Esophagus squamous epithelium (tissue), 4 donors: ENCODE results near the gene GPX4.

Source experiments
- POLR2A ChIP-seq, 4 donors: fragments of 450-650 bp; IDR thresholded peaks; one replicate each; pipeline ENCODE4 v1.6.1; 2017; ENCODE audit warnings: antibody characterized with exemption in 4 of 4, mild to moderate bottlenecking in 4 of 4, moderate library complexity in 3 of 4
- TF ChIP-seq, protein P1 (sequence below), 6 experiments: fragments of 450-650 bp in 4 of 6; fragments of 200-600 bp in 2 of 6; sonication (generic) in 2 of 6; IDR thresholded peaks; one replicate each; pipeline ENCODE4 v1.5.1; 2016 to 2019; ENCODE audit warnings: antibody characterized with exemption in 6 of 6, mild to moderate bottlenecking in 4 of 6, moderate library complexity in 4 of 6

DNA sequence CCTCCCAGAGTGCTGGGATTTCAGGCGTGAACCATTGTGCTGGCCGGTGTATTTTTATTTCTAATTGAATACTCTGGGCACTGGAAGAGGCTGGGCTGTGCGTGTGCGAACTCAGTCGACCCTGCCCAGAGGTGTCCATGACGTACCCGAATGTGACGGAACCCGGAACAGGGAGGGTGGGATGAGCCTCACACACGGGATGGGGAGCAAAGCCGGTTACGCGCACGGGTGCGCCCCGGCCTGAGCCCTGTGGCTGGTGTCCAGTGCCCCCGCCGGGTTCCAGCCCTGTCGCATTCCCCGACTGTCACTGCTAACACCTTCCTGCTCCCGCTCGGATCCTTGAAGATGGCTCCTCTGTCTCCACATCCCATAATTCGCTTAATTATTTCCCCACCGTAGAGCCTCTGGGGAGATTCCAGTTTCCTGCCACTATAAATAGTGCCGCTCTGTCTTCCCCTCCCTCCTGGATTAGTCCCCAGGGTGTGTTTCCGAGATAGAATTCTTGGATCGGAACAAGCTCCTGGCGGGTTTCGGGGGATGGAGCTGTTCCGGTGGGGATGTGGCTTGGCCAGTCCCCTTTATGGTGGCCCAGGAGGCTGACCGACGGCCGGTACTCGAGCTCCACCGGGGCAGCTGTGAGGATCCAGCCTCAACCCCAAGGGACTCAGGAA, 48.3 kb downstream of the GPX4 start:
- TF ChIP-seq, protein P1, sequence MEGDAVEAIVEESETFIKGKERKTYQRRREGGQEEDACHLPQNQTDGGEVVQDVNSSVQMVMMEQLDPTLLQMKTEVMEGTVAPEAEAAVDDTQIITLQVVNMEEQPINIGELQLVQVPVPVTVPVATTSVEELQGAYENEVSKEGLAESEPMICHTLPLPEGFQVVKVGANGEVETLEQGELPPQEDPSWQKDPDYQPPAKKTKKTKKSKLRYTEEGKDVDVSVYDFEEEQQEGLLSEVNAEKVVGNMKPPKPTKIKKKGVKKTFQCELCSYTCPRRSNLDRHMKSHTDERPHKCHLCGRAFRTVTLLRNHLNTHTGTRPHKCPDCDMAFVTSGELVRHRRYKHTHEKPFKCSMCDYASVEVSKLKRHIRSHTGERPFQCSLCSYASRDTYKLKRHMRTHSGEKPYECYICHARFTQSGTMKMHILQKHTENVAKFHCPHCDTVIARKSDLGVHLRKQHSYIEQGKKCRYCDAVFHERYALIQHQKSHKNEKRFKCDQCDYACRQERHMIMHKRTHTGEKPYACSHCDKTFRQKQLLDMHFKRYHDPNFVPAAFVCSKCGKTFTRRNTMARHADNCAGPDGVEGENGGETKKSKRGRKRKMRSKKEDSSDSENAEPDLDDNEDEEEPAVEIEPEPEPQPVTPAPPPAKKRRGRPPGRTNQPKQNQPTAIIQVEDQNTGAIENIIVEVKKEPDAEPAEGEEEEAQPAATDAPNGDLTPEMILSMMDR (IDR thresholded peaks at IDR 0.05) = no peak
- TF ChIP-seq POLR2A (IDR thresholded peaks at IDR 0.05) = no peak
